GM19438 (cell line): ENCODE measurements around the gene FGFR2.

Experiments used
- ATAC-seq: cut with Tn5 transposase; IDR thresholded peaks from one replicate; pipeline ENCODE4 v1.9.1; 2021; ENCODE audit warnings: low read depth; ENCODE audit not compliant: unreplicated experiment

Gene FGFR2

DNA sequence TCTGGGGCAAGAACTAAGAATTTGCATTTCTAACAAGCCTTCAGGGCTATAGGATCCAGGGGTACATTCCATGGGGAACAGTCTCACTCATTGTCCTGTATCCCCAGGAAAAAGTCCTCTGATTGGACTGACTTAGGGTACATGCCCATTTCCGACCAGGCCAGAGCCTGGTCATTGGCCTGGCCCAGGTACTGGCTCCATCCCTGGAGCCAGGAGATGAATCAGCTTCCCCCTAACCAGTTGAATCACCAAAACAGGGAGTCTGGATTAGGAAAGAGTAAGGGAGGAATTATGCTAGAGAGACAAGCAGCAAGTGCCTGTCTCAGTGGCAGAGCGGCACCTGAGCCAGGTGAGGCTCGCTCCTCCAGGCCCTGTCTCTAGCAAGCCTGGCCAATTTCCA is 137.5 kb downstream of the FGFR2 start:
- ATAC-seq: no peak

DNA sequence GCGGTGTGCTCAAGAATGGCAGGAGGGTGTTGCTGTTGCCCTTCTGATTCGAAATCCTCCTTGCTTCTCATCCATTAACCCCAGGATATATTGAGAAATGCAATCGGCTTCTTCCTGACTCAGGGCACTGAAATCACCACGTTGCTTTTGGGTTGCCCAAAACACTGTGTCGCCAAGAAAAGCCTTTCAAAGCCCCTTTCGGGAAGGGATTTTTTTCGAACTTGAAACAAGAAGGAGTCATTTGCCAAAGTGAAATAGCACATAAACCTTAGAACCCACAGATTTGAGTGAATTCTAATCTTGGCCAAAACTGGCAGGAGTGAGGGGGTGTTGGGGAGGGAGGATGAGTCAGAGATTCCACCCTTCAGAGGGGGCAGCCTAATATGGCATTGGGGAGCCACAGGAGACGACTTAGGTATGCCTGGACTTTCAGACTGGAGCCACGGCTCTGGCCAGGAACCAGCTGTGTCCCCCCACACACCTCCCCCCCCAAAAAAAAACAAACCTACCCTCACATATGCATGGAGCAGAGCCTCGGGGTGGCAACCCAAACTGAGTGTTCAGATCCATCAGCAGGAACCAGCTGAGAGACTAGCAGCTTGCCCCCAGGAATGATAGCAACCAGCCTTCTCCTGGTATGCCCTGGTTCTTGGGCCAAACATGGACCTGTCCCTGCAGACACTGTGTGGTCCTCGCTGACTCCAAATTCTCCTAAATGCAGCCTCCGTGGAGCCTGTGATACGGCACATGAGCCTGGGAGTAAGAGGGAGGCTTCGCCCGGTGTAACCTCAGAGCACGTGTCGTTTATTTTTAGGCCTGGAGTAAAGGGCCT is 138.4 kb downstream of the FGFR2 start:
- ATAC-seq: no peak

DNA sequence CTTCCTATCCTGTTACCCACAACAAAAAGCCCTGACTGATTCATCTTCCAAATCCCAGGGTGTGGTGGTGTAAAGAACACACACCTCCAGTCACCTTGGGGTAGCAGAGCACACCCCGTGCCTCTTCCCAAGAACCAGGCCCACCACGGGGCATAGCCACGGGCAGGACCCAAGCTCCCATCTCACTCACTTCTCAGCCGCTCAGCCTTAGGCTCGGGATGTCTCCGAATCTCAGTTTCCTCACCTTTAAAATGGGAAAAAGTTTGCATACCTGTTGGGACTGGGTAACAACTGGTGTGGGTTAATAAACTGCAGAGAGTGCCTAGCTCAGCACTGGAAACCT is 139.0 kb downstream of the FGFR2 start:
- no peak for ATAC-seq

DNA sequence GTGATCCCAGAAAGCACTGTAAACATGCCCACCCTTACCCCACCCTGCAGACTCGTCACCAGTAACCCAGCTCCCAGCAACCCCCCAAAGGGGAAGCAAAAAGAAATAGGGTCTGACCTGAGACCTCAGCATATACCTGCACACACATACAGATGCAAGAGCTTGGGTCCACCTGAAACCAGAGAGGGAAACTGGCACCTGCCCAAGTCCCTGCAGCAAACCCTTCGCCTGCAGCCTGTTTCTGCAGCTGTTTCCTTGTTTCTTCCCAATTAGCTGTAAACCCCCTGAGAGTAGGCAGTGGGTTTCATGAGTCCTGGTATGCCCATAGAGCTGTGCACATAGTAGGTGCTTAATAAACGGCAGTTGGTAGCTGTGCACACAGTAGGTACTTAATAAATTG is 140.5 kb downstream of the FGFR2 start:
- no peak for ATAC-seq

GRCh38 chr10:121455377-121455776 is 142.9 kb downstream of the FGFR2 start:
- no peak for ATAC-seq

DNA sequence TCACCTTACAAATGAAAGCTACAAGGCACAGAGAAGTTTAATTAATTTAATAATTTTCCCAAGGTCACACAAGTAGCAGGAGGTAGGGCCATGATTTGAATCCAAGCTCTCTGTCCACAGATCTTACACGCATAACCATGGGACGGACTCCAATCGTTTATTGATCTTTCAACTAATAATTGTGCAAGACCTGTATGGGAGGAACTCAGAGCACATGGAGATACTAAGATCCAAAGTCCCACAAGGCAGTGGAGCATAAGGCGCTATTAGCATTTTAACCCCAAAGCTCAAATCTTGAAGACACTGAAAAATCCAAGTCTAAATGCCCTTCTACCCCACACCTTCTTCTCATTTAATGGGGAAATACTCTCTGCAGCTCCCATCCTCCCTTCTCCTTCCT is 143.5 kb downstream of the FGFR2 start:
- ATAC-seq: no peak

- ATAC-seq: no peak
Observed at GRCh38 chr10:121453160-121453559, 145.1 kb downstream of the FGFR2 start.

DNA sequence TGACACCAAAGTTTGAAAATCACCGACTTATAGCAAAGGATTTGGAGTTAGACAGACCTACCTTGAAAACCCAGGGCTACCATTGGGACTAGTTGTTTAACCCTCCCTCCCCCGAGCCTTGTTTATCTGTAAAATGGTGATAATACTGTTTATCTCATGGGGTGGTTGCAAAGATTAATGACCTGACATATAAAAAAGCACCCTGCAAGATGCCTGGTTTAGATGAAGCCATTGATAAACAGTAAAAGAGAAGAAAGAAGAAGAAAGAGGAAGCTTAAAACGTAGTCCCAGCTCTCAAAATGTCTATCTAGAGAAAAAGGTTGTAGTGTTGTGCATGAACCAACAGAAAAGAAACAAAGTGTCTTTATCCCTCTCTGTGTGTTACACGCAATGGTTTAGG is 145.7 kb downstream of the FGFR2 start:
- ATAC-seq: no peak

GRCh38 chr10:121450247-121450646 is 148.0 kb downstream of the FGFR2 start:
- no peak for ATAC-seq

- peak; percentile 45 for ATAC-seq
Observed at GRCh38 chr10:121449482-121449924, 148.7 kb downstream of the FGFR2 start.

- ATAC-seq: peak; percentile 95
Observed at GRCh38 chr10:121448766-121449421, 149.3 kb downstream of the FGFR2 start.

- no peak for ATAC-seq
Observed at GRCh38 chr10:121444520-121445165, 153.6 kb downstream of the FGFR2 start.

DNA sequence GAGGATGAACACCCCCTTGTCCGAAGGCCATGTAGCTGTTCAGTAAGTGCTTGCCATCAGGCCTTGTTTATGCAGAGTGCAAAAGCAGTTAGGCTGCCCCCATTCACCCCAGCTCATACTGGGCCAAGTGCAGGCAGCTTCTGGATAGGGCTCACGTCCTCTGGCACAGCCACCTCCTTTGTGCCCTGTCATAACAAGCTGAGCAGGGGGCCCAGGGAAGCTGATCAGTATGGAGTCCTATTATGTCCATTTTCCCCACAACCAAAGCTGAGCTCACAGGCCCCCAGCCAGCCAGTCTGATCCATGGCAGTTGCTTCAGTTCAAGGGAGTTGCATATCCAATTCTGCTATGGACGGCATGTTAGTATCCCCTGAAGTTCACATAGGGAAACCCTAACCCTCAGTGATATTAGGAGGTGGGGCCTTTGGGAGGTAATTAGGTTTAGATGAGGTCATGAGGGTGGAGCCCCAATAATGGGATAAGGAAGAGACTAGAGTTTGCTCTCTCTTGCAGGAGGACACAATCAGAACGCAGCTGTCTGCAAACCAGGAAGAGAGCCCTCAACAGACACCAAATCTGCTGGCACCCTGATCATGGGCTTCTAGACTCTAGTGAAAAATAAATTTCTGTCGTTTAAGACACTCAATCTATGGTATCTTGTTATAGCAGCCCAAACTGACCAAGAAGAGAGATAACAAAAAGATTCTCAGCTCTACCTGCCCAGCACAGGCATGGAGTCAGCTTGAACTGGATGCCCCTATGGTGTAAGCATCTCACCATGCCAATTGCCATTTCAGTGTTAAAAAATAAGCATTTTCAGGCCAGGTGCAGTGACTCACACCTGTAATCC is 155.9 kb downstream of the FGFR2 start:
- ATAC-seq: no peak

- ATAC-seq: no peak
Observed at GRCh38 chr10:121440461-121440860, 157.8 kb downstream of the FGFR2 start.

DNA sequence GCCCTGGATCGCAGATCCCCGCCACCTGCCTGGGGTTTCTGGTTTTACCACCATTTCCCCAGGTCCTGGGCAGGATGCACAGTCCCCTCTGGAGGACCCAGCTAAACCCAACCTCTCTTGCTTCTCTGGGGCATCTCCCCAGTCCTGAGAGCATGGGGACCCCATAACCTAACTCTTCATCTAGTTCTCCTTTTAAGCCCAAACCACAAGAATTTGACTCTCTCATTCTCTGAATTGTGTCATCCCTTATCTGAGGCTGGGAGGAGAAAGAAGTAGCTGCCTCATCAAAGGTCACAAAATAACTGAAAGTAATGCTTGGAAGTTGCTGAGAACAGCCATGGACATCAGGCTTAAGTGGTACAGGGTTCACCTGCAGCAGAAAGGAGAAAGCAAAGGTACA is 159.9 kb downstream of the FGFR2 start:
- no peak for ATAC-seq

GRCh38 chr10:121437596-121437995 is 160.6 kb downstream of the FGFR2 start:
- no peak for ATAC-seq

GRCh38 chr10:121436630-121437341 is 161.5 kb downstream of the FGFR2 start:
- no peak for ATAC-seq

GRCh38 chr10:121436281-121436629 is 162.0 kb downstream of the FGFR2 start:
- ATAC-seq: no peak

DNA sequence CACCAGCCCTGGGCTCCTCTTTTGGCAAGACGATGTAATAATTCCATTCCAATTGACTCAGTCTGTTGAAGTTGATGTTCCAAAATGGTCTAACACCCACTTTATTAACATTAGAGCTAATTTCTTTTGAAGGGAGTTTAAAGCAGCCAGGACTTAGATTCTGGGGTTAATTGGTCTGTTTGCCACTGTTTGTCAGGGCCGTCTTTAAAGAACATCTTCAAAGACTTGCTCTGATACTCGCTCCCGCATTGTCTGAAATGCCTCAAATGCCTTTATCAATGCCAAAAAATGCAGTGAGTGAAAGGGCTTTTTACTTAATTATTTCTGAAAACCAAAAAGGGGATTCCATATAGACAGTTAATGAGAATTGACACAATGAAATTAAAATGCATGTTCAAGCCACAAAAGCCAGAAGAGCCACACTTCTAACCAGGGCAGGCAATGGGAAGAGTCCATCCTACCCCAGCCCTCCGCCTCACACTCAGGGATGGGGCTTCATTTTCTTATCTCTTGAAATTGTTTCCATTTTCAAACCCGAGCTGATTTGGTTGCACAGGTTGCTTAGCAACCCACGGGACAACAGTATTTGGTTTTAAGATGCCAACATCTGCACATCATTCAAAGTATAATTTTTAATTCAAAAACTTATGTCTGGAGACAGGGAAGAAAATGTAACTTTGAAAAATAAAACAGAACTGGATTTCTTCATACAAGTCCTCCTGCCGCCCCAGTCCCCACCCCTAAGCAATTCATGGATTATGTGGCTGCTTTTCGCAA is 163.0 kb downstream of the FGFR2 start:
- no peak for ATAC-seq
